ENCODE measurements around the gene HCFC1R1.

- TF ChIP-seq POLR2A (IDR thresholded peaks at IDR 0.05) (no peak), CTCF (IDR thresholded peaks at IDR 0.05 in 4 of 5, conservative IDR thresholded peaks at IDR 0.05 in 1 of 5) (no peak)
Measured at GRCh38 chr16:3010510-3010909, 13.2 kb downstream of the HCFC1R1 start.

Measured in gastrocnemius medialis (tissue), 4 donors.